GM18519 (cell line): ENCODE measurements around the gene ASTN2.
"Not testable (repeated sequence)": the region's sequence is repeated elsewhere in the genome, so short reads cannot be mapped to it uniquely, and the experiment has no call there.

Experiments
- ATAC-seq: cut with Tn5 transposase; IDR thresholded peaks from one replicate; pipeline ENCODE4 v1.9.1; 2021; ENCODE audit warnings: mild to moderate bottlenecking, moderate library complexity; ENCODE audit not compliant: unreplicated experiment, low FRiP score

Gene ASTN2

GRCh38 chr9:116942593-116943061 is 472.2 kb downstream of the ASTN2 start:
- ATAC-seq, result peak; percentile 50

- ATAC-seq, result no peak
These were observed 473.6 kb downstream of the ASTN2 start for GRCh38 chr9:116941266-116941665.

GRCh38 chr9:116940614-116941215 is 474.1 kb downstream of the ASTN2 start:
- ATAC-seq, result no peak

GRCh38 chr9:116939614-116940013 is 475.2 kb downstream of the ASTN2 start:
- ATAC-seq, result peak; percentile 37

GRCh38 chr9:116939161-116939560 is 475.7 kb downstream of the ASTN2 start:
- ATAC-seq, result no peak

- ATAC-seq, result no peak
These were observed 477.5 kb downstream of the ASTN2 start for GRCh38 chr9:116937361-116937760.

- no peak for ATAC-seq
These were observed 479.5 kb downstream of the ASTN2 start for GRCh38 chr9:116935149-116935897.

GRCh38 chr9:116934131-116934530 is 480.7 kb downstream of the ASTN2 start:
- ATAC-seq, result no peak

- no peak for ATAC-seq
These were observed 481.6 kb downstream of the ASTN2 start for GRCh38 chr9:116933251-116933650.

- ATAC-seq, result no peak
These were observed 485.2 kb downstream of the ASTN2 start for GRCh38 chr9:116929621-116930020.

- no peak for ATAC-seq
These were observed 486.0 kb downstream of the ASTN2 start for GRCh38 chr9:116928884-116929283.

- peak; percentile 38 for ATAC-seq
These were observed 486.6 kb downstream of the ASTN2 start for GRCh38 chr9:116928289-116928688.

- no peak for ATAC-seq
These were observed 487.1 kb downstream of the ASTN2 start for GRCh38 chr9:116927726-116928125.

- no peak for ATAC-seq
These were observed 489.7 kb downstream of the ASTN2 start for GRCh38 chr9:116925121-116925520.

GRCh38 chr9:116924462-116925110 is 490.3 kb downstream of the ASTN2 start:
- no peak for ATAC-seq

- not testable (repeated sequence) for ATAC-seq
These were observed 496.9 kb downstream of the ASTN2 start for GRCh38 chr9:116917895-116918508.

- no peak for ATAC-seq
These were observed 501.3 kb downstream of the ASTN2 start for GRCh38 chr9:116913536-116913935.

GRCh38 chr9:116910201-116910600 is 504.7 kb downstream of the ASTN2 start:
- ATAC-seq, result no peak

GRCh38 chr9:116907989-116908388 is 506.9 kb downstream of the ASTN2 start:
- ATAC-seq, result no peak

- ATAC-seq, result no peak
These were observed 509.7 kb downstream of the ASTN2 start for GRCh38 chr9:116905171-116905588.

GRCh38 chr9:116904165-116904564 is 510.7 kb downstream of the ASTN2 start:
- no peak for ATAC-seq
